ENCODE data around the gene PREP.

The PREP gene

DNA sequence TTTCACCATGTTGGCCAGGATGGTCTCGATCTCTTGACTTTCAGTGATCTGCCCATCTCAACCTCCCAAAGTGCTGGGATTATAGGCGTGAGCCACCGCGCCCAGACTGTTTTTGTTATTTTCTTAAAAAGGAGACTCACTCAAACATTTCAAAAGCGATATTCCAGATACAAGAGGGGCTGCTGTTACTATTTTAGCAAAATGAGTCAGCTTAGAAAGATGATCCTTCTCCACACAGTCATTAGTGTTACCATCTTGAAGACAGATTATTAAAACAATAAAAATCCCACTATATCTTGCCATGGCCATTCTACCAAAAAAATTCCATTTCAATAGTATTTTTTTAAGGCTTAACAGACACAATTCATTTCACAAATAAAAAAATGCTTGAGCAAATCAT lies 102.8 kb downstream of the PREP start:
- H3K9ac ChIP-seq (ENCODE audit: low read depth, low read length, poor library complexity, severe bottlenecking), result no peak overlapping the region
- peaks cover 19% of the 10 kb centered on the region; the same call in 1 of the 2 replicates for H3K36me3 ChIP-seq (ENCODE audit: insufficient read depth, low read length)
- no peak overlapping the region for H2AFZ ChIP-seq (ENCODE audit: low read length)
- TF ChIP-seq, protein P1, sequence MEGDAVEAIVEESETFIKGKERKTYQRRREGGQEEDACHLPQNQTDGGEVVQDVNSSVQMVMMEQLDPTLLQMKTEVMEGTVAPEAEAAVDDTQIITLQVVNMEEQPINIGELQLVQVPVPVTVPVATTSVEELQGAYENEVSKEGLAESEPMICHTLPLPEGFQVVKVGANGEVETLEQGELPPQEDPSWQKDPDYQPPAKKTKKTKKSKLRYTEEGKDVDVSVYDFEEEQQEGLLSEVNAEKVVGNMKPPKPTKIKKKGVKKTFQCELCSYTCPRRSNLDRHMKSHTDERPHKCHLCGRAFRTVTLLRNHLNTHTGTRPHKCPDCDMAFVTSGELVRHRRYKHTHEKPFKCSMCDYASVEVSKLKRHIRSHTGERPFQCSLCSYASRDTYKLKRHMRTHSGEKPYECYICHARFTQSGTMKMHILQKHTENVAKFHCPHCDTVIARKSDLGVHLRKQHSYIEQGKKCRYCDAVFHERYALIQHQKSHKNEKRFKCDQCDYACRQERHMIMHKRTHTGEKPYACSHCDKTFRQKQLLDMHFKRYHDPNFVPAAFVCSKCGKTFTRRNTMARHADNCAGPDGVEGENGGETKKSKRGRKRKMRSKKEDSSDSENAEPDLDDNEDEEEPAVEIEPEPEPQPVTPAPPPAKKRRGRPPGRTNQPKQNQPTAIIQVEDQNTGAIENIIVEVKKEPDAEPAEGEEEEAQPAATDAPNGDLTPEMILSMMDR (conservative IDR thresholded peaks at IDR 0.05; ENCODE audit: low read length), result no peak
- no peak for TF ChIP-seq EZH2phosphoT487 (IDR thresholded peaks at IDR 0.05; ENCODE audit: borderline replicate concordance)
- H3K9me3 ChIP-seq (ENCODE audit: insufficient read depth, low read depth, low read length), result no peaks in the 10 kb centered on the region
- H3K27me3 ChIP-seq (ENCODE audit: insufficient read depth, low read length, poor library complexity, severe bottlenecking), result no peaks in the 10 kb centered on the region
- H3K9me2 ChIP-seq (replicated peaks; ENCODE audit: low read depth, low read length), result no peaks in the 10 kb centered on the region
- no peaks in the 10 kb centered on the region for H3K79me2 ChIP-seq (ENCODE audit: insufficient read depth, low read length)
- H4K20me1 ChIP-seq (ENCODE audit: insufficient read depth, low read length, poor library complexity, severe bottlenecking), result no peaks in the 10 kb centered on the region
- no peaks in the 10 kb centered on the region for H3K4me1 ChIP-seq (ENCODE audit: insufficient read depth, low read length, poor library complexity, severe bottlenecking)
- H3F3A ChIP-seq (ENCODE audit: low read depth), result no peaks in the 10 kb centered on the region
- no peak overlapping the region for H3K4me3 ChIP-seq (ENCODE audit: low read length, poor library complexity, severe bottlenecking)
- no peak overlapping the region for H3K4me2 ChIP-seq (ENCODE audit: low read depth, low read length, poor library complexity, severe bottlenecking)

DNA sequence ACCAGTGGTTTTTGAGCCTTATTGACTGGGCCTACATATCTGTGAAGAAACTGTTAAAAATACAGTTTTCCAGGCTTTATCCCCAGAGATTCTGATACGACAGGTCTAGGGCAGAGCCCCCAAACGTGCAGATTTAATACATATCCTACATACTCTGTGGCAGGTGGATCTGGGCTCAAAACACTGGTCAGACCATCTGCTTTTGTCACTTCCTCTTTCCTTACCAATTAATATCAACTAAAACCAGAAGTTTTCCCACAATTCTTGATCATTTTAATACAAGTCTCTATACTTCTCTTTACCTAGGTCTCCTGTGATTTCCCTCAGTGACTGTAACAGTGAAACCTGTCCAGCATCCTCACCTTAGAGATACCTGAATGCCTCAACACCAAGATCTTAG lies 108.8 kb downstream of the PREP start:
- no peak overlapping the region for H2AFZ ChIP-seq (ENCODE audit: low read length)
- no peaks in the 10 kb centered on the region for H3F3A ChIP-seq (ENCODE audit: low read depth)
- H3K36me3 ChIP-seq (ENCODE audit: insufficient read depth, low read length), result peaks cover 15% of the 10 kb centered on the region; the same call in 1 of the 2 replicates
- H3K9me2 ChIP-seq (replicated peaks; ENCODE audit: low read depth, low read length), result no peaks in the 10 kb centered on the region
- no peak overlapping the region for H3K4me3 ChIP-seq (ENCODE audit: low read length, poor library complexity, severe bottlenecking)
- no peaks in the 10 kb centered on the region for H3K27me3 ChIP-seq (ENCODE audit: insufficient read depth, low read length, poor library complexity, severe bottlenecking)
- H3K9ac ChIP-seq (ENCODE audit: low read depth, low read length, poor library complexity, severe bottlenecking), result no peak overlapping the region
- H3K79me2 ChIP-seq (ENCODE audit: insufficient read depth, low read length), result no peaks in the 10 kb centered on the region
- no peaks in the 10 kb centered on the region for H4K20me1 ChIP-seq (ENCODE audit: insufficient read depth, low read length, poor library complexity, severe bottlenecking)
- H3K4me2 ChIP-seq (ENCODE audit: low read depth, low read length, poor library complexity, severe bottlenecking), result no peak overlapping the region
- H3K4me1 ChIP-seq (ENCODE audit: insufficient read depth, low read length, poor library complexity, severe bottlenecking), result no peaks in the 10 kb centered on the region
- TF ChIP-seq, protein P1 (conservative IDR thresholded peaks at IDR 0.05; ENCODE audit: low read length), result no peak
- TF ChIP-seq EZH2phosphoT487 (IDR thresholded peaks at IDR 0.05; ENCODE audit: borderline replicate concordance), result no peak
- no peaks in the 10 kb centered on the region for H3K9me3 ChIP-seq (ENCODE audit: insufficient read depth, low read depth, low read length)

DNA sequence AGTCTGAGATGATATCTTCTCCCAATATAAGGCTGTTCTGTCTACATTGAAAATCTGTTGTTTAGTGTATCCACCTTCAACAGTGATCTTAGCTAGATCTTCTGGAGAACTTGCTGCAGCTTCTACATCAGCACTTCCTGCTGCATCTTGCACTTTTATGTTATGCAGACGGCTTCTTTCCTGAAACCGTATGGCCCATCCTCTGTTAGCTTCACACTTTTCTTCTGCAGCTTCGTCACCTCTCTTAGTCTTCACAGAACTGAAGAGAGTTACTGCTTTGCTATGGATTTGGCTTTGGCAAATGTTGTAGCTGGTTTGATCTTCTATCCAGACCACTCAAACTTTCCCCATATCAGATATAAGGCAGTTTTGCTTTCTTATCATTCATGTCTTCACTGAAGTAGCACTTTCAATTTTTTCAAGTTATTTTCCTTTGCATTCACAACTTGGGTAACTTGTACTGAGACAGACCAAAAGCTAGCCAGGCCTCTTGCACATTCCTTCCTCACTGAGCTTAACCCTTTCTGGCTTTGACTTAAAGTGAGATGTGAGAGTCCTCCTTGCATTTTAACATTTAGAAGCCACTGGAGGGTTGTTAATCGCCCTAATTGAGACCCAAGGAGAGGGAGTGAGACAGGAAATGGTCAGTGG lies 110.1 kb downstream of the PREP start:
- H3K4me2 ChIP-seq (ENCODE audit: low read depth, low read length, poor library complexity, severe bottlenecking), result no peak overlapping the region
- no peaks in the 10 kb centered on the region for H3K79me2 ChIP-seq (ENCODE audit: insufficient read depth, low read length)
- no peaks in the 10 kb centered on the region for H4K20me1 ChIP-seq (ENCODE audit: insufficient read depth, low read length, poor library complexity, severe bottlenecking)
- TF ChIP-seq, protein P1 (conservative IDR thresholded peaks at IDR 0.05; ENCODE audit: low read length), result no peak
- no peak for TF ChIP-seq EZH2phosphoT487 (IDR thresholded peaks at IDR 0.05; ENCODE audit: borderline replicate concordance)
- H3K9me2 ChIP-seq (replicated peaks; ENCODE audit: low read depth, low read length), result no peaks in the 10 kb centered on the region
- no peak overlapping the region for H3K9ac ChIP-seq (ENCODE audit: low read depth, low read length, poor library complexity, severe bottlenecking)
- no peaks in the 10 kb centered on the region for H3K27me3 ChIP-seq (ENCODE audit: insufficient read depth, low read length, poor library complexity, severe bottlenecking)
- H3K4me3 ChIP-seq (ENCODE audit: low read length, poor library complexity, severe bottlenecking), result no peak overlapping the region
- H3K36me3 ChIP-seq (ENCODE audit: insufficient read depth, low read length), result peaks cover 17% of the 10 kb centered on the region; the same call in 1 of the 2 replicates
- no peaks in the 10 kb centered on the region for H3K9me3 ChIP-seq (ENCODE audit: insufficient read depth, low read depth, low read length)
- no peak overlapping the region for H2AFZ ChIP-seq (ENCODE audit: low read length)
- H3F3A ChIP-seq (ENCODE audit: low read depth), result no peaks in the 10 kb centered on the region
- H3K4me1 ChIP-seq (ENCODE audit: insufficient read depth, low read length, poor library complexity, severe bottlenecking), result no peaks in the 10 kb centered on the region
